ENCODE data around the gene KIAA1755. TPM values are rescaled to one million over a fixed set of nuclear protein-coding genes. Genes with fewer than 3 reads are reported as not detected.

KIAA1755 gene
- total RNA-seq, 3 donors from 2014 or later (not counting 1 experiment from before 2014, with no cell fraction given), result not detected

DNA sequence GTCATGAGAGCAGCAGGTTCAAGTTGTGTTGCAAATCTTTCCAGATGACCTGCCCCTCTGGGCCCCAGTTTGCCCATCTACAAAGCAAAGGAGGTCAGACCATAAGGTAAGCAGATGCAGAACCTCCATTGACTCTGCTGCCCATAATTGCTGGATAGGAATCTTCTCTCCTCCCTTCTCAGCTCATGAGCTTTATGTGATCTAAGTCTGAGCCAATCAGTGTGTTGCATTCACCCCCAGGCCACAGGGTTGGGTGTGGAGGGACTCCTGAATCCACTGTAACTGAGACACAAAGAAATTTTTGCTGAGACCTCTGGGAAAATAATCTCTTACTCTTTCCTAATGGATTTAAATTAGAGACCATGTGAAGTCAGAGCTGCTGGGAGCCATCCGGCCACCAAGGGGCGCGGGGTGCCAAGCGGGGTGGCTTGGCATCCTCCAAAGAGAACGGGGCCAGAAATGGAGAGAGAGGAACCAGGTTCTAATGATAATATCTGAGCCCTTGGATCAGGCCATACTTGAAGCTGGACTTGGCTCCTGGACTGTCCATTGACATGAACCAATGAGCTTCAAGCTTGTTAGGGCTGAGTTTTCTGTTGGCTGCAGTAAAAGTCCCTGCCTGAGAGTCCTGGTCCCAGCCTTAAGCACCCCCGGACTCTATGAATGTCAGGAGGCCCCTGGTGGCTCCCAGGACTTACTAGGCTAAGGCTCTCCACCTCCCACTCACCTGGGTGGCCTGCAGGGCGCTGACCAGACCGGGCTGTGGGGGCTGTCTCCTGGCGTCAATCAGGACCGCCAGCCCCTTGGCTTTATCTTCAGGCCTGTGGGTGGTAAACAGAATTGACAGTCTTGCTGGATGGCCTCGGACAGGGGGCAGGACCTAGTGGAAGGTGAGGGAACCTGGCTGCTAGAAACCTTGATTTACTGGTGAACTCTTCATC lies 32.8 kb downstream of the KIAA1755 start:
- intact Hi-C loops (cut with micrococcal nuclease), result no loop called here

DNA sequence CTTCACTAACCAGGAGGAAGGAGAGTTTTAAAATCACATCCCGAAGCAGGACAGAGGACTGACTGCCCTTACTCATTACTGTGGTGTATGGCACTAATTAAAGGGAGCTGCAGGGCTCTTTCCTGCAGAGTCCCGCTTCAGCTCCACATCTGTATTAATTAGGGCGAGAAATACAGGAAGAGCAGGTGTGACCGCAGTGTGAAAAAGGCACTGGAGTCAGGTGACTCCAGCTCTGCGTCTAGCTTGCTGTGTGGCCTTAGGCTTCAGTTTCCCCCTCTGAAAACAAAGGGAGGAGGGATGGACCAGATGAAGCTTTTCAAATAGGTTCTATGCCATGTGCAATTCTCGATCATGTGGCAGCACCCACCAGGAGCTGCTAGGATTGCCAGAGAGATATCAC lies 34.0 kb downstream of the KIAA1755 start:
- DNase-seq, result no peak
- Histone ChIP-seq H3K36me3 (ENCODE audit: control insufficient read depth, insufficient read depth, low read length) (no peaks in the 10 kb centered on the region), H3K9me3 (ENCODE audit: control insufficient read depth, insufficient read depth, low read length) (no peaks in the 10 kb centered on the region), H3K27me3 (ENCODE audit: control insufficient read depth, insufficient read depth, low read length) (no peaks in the 10 kb centered on the region), H3K4me1 (ENCODE audit: control insufficient read depth, insufficient read depth, low read length) (peaks cover 3% of the 10 kb centered on the region), H3K27ac (ENCODE audit: low read length) (no peak overlapping the region), H3K4me3 (ENCODE audit: low read length) (no peak overlapping the region)
- 78% methylated on average over 6 of the region's 6 CpGs for WGBS (ENCODE audit: insufficient coverage)
- H3K9me3 Mint-ChIP-seq, result no peaks in the 10 kb centered on the region
- intact Hi-C loops (cut with micrococcal nuclease), result no loop called here
- TF ChIP-seq, protein P1, sequence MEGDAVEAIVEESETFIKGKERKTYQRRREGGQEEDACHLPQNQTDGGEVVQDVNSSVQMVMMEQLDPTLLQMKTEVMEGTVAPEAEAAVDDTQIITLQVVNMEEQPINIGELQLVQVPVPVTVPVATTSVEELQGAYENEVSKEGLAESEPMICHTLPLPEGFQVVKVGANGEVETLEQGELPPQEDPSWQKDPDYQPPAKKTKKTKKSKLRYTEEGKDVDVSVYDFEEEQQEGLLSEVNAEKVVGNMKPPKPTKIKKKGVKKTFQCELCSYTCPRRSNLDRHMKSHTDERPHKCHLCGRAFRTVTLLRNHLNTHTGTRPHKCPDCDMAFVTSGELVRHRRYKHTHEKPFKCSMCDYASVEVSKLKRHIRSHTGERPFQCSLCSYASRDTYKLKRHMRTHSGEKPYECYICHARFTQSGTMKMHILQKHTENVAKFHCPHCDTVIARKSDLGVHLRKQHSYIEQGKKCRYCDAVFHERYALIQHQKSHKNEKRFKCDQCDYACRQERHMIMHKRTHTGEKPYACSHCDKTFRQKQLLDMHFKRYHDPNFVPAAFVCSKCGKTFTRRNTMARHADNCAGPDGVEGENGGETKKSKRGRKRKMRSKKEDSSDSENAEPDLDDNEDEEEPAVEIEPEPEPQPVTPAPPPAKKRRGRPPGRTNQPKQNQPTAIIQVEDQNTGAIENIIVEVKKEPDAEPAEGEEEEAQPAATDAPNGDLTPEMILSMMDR (IDR thresholded peaks at IDR 0.05), result no peak
- no peak for ATAC-seq
- H3K4me1 Mint-ChIP-seq, result peaks cover 19 to 21% of the 10 kb centered on the region in 2 donors
- no peaks in the 10 kb centered on the region for H3K36me3 Mint-ChIP-seq
- H3K4me3 Mint-ChIP-seq, result no peak overlapping the region
- no peak overlapping the region for H3K27ac Mint-ChIP-seq
- peaks cover 0 to 6% of the 10 kb centered on the region in 2 donors for H3K27me3 Mint-ChIP-seq (ENCODE audit: low read depth in 2 of 2)

More for the DNA sequence above, 32.8 kb downstream of the KIAA1755 start:
- Histone ChIP-seq H3K4me3 (ENCODE audit: low read length) (no peak overlapping the region), H3K27me3 (ENCODE audit: control insufficient read depth, insufficient read depth, low read length) (no peaks in the 10 kb centered on the region), H3K9me3 (ENCODE audit: control insufficient read depth, insufficient read depth, low read length) (no peaks in the 10 kb centered on the region), H3K27ac (ENCODE audit: low read length) (no peak overlapping the region), H3K36me3 (ENCODE audit: control insufficient read depth, insufficient read depth, low read length) (no peaks in the 10 kb centered on the region), H3K4me1 (ENCODE audit: control insufficient read depth, insufficient read depth, low read length) (peaks cover 3% of the 10 kb centered on the region)
- Mint-ChIP-seq H3K27ac (no peak overlapping the region), H3K36me3 (no peaks in the 10 kb centered on the region), H3K4me3 (no peak overlapping the region), H3K4me1 (peaks cover 15 to 18% of the 10 kb centered on the region in 2 donors), H3K27me3 (ENCODE audit: low read depth in 2 of 2) (peaks cover 0 to 6% of the 10 kb centered on the region in 2 donors), H3K9me3 (no peaks in the 10 kb centered on the region)
- ATAC-seq (no peak), DNase-seq (no peak)
- 91% methylated on average over 11 of the region's 11 CpGs for WGBS (ENCODE audit: insufficient coverage)
- TF ChIP-seq, protein P1 (IDR thresholded peaks at IDR 0.05), result no peak

DNA sequence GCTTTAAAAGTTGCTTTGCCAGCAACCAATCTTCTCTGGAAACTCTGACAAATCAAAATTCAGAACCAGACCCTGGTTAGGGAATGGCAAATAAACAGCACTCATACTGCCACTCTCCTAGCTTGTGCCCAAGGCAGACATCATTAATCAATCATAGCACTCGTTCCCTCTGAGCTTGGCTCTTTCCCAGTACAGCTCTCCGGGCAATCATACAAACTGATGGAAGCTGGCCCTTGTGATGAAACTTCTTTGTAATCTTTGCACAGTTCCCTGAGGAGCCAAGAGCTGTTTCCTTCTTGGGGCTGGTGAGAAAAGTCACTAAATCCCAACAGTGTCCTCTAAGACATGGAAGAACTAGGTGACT lies 34.7 kb downstream of the KIAA1755 start:
- no peak overlapping the region for H3K4me3 Mint-ChIP-seq
- no peak overlapping the region for H3K4me3 ChIP-seq (ENCODE audit: low read length)
- no peaks in the 10 kb centered on the region for H3K36me3 Mint-ChIP-seq
- WGBS (ENCODE audit: insufficient coverage), result 94% methylated on average over 2 of the region's 2 CpGs
- ATAC-seq, result no peak
- no peaks in the 10 kb centered on the region for H3K9me3 ChIP-seq (ENCODE audit: control insufficient read depth, insufficient read depth, low read length)
- no peaks in the 10 kb centered on the region for H3K36me3 ChIP-seq (ENCODE audit: control insufficient read depth, insufficient read depth, low read length)
- H3K4me1 Mint-ChIP-seq, result peaks cover 19 to 23% of the 10 kb centered on the region in 2 donors
- H3K27ac Mint-ChIP-seq, result no peak overlapping the region
- no peaks in the 10 kb centered on the region for H3K27me3 ChIP-seq (ENCODE audit: control insufficient read depth, insufficient read depth, low read length)
- H3K9me3 Mint-ChIP-seq, result no peaks in the 10 kb centered on the region
- H3K27me3 Mint-ChIP-seq (ENCODE audit: low read depth in 2 of 2), result peaks cover 0 to 2% of the 10 kb centered on the region in 2 donors
- intact Hi-C loops (cut with micrococcal nuclease), result no loop called here
- H3K27ac ChIP-seq (ENCODE audit: low read length), result no peak overlapping the region
- TF ChIP-seq, protein P1 (IDR thresholded peaks at IDR 0.05), result no peak
- no peak for DNase-seq
- H3K4me1 ChIP-seq (ENCODE audit: control insufficient read depth, insufficient read depth, low read length), result peaks cover 5% of the 10 kb centered on the region
